Kidney (tissue), 14 donors: ENCODE results near the gene IMMP2L. TPM values are rescaled to one million over a fixed set of nuclear protein-coding genes. Genes with fewer than 3 reads are reported as not detected.

Experiments
- DNase-seq, 5 donors: peaks; one replicate each; pipeline ENCODE4 v3.0.0-alpha.2; 2013 to 2020
- FAIRE-seq: peaks from 2 replicates; lab custom pipeline; 2012; peaks lifted over from hg19 to GRCh38; lab: Jason Lieb, UNC
- H3K27ac ChIP-seq, 2 donors: one replicate each; pipeline ENCODE4 v1.7.0; 2013; ENCODE audit warnings: low read depth in 2 of 2, low read length in 2 of 2, inconsistent platforms in 1 of 2
- H3K27me3 ChIP-seq: one replicate; pipeline ENCODE4 v1.7.1; 2013; ENCODE audit warnings: low read length, inconsistent platforms; ENCODE audit not compliant: control insufficient read depth, insufficient read depth
- H3K36me3 ChIP-seq, 3 donors: one replicate each; pipeline versions ENCODE4 v1.7.0 to v1.7.1; 2013; ENCODE audit warnings: low read length in 3 of 3, control low read depth in 1 of 3, inconsistent platforms in 1 of 3; ENCODE audit not compliant: insufficient read depth in 3 of 3, control insufficient read depth in 2 of 3
- H3K4me1 ChIP-seq, 3 donors: one replicate each; pipeline versions ENCODE4 v1.7.0 to v1.7.1; 2013; ENCODE audit warnings: low read length in 3 of 3, inconsistent platforms in 1 of 3, low read depth in 1 of 3; ENCODE audit not compliant: control insufficient read depth in 2 of 3, insufficient read depth in 2 of 3
- H3K4me3 ChIP-seq, 3 donors: one replicate each; pipeline versions ENCODE4 v1.7.0 to v1.8.1; 2013; ENCODE audit warnings: low read length in 3 of 3, control low read depth in 1 of 3, inconsistent platforms in 1 of 3
- H3K9ac ChIP-seq, 3 donors: one replicate each; pipeline versions ENCODE4 v1.7.0 to v1.7.1; 2013; ENCODE audit warnings: low read length in 3 of 3, control low read depth in 1 of 3, inconsistent platforms in 1 of 3
- H3K9me3 ChIP-seq, 3 donors: one replicate each; pipeline versions ENCODE4 v1.7.0 to v1.7.1; 2013; ENCODE audit warnings: low read length in 3 of 3, control low read depth in 1 of 3, inconsistent platforms in 1 of 3; ENCODE audit not compliant: control insufficient read depth in 2 of 3, insufficient read depth in 1 of 3
- CTCF ChIP-seq: IDR thresholded peaks from 3 replicates; pipeline ENCODE4 v1.5.1; 2012; ENCODE audit warnings: mild to moderate bottlenecking, moderate library complexity, borderline replicate concordance; ENCODE audit not compliant: insufficient read depth; ENCODE audit errors: extremely low read depth
- intact Hi-C: fragments of 100-400 bp; cut with DNase I; formaldehyde crosslinking; loops from one replicate; pipeline ENCODE4 v1.11.1; 2022
- polyA plus RNA-seq: library from polyadenylated mRNA; stranded (reverse); fragments of 350-450 nt; fragmentation: Illumina TruSeq; extraction: RNeasy Lipid Tissue Mini Kit (QIAGEN cat#74804); gene quantifications from one replicate; pipeline ENCODE4 v1.2.3, GENCODE V29; 2014; ENCODE audit warnings: low read depth, low replicate concordance; ENCODE audit not compliant: insufficient read depth
- total RNA-seq: library from RNA; stranded (reverse); fragmentation: NEBNext Ultra II Directional; extraction: Animal tissue kit (Norgen Biotek cat#: 25700); gene quantifications from one replicate; pipeline ENCODE4 v1.2.1, GENCODE V29; 2021
- donor health status: control.
- donor health status: control.
- donor health status: control.
- donor health status: control.
- donor health status: control.
- donor health status: DM: yes; HTN: yes; CAD: no.
- donor health status: Normal renal cell carcinoma (clear cell type).

IMMP2L gene
- total and polyA plus RNA-seq, 2 donors from 2014 or later = 46.4 to 52.1 TPM

- no peak for DNase-seq
- H3K4me1 ChIP-seq = no peaks in the 10 kb centered on the region
- intact Hi-C loops = no loop called here
- H3K9ac ChIP-seq = no peak overlapping the region
- no peak overlapping the region for H3K27ac ChIP-seq
- FAIRE-seq = no peak
- H3K27me3 ChIP-seq = no peaks in the 10 kb centered on the region
- H3K36me3 ChIP-seq = no peaks in the 10 kb centered on the region
- TF ChIP-seq CTCF = no peak
- H3K9me3 ChIP-seq = no peaks in the 10 kb centered on the region
- no peak overlapping the region for H3K4me3 ChIP-seq
Observed at GRCh38 chr7:111605246-111605645, 43.0 kb upstream of the IMMP2L start.

- no peak for FAIRE-seq
- no peak for TF ChIP-seq CTCF
Observed at GRCh38 chr7:111600091-111600490, 37.8 kb upstream of the IMMP2L start.

GRCh38 chr7:111595780-111596179 lies 33.5 kb upstream of the IMMP2L start:
- no peaks in the 10 kb centered on the region for H3K4me1 ChIP-seq
- H3K27me3 ChIP-seq = no peaks in the 10 kb centered on the region
- no peak for FAIRE-seq
- no peak for TF ChIP-seq CTCF
- H3K4me3 ChIP-seq = no peak overlapping the region
- no peak overlapping the region for H3K9ac ChIP-seq
- no peak for DNase-seq
- H3K9me3 ChIP-seq = no peaks in the 10 kb centered on the region
- no peak overlapping the region for H3K27ac ChIP-seq
- intact Hi-C loops = no loop called here
- no peaks in the 10 kb centered on the region for H3K36me3 ChIP-seq

More at GRCh38 chr7:111600091-111600490, 37.8 kb upstream of the IMMP2L start:
- H3K36me3 ChIP-seq = no peaks in the 10 kb centered on the region
- no peaks in the 10 kb centered on the region for H3K4me1 ChIP-seq
- no peak overlapping the region for H3K9ac ChIP-seq
- no peaks in the 10 kb centered on the region for H3K27me3 ChIP-seq
- DNase-seq = no peak
- no peak overlapping the region for H3K4me3 ChIP-seq
- no peaks in the 10 kb centered on the region for H3K9me3 ChIP-seq
- no peak overlapping the region for H3K27ac ChIP-seq
- intact Hi-C loops = no loop called here

GRCh38 chr7:111594602-111595001 lies 32.3 kb upstream of the IMMP2L start:
- Histone ChIP-seq H3K4me3 (no peak overlapping the region), H3K27ac (no peak overlapping the region), H3K9me3 (no peaks in the 10 kb centered on the region), H3K9ac (no peak overlapping the region), H3K4me1 (no peaks in the 10 kb centered on the region), H3K36me3 (no peaks in the 10 kb centered on the region), H3K27me3 (no peaks in the 10 kb centered on the region)
- TF ChIP-seq CTCF = no peak
- DNase-seq (no peak), FAIRE-seq (no peak)
- intact Hi-C loops = no loop called here
